K562 (cell line): ENCODE data around the gene ZNF484. TPM values are rescaled to one million over a fixed set of nuclear protein-coding genes. Genes with fewer than 3 reads are reported as not detected.

Source experiments
- BCL6 ChIP-seq: fragments of 250-450 bp; sonication (Bioruptor Pico); IDR thresholded peaks from 2 replicates; pipeline ENCODE4 v1.4.0; 2020
- BRD9 ChIP-seq: fragments of 450-650 bp; IDR thresholded peaks from 2 replicates; pipeline ENCODE4 v1.6.1; 2018; ENCODE audit warnings: low read depth; ENCODE audit not compliant: partially characterized antibody
- DIDO1 ChIP-seq: fragments of 450-650 bp; IDR thresholded peaks from 2 replicates; pipeline ENCODE4 v1.6.1; 2016; ENCODE audit warnings: low read depth, missing biosample characterization, missing genetic modification characterization
- DMBX1 ChIP-seq: fragments of 250-450 bp; sonication (Bioruptor Pico); IDR thresholded peaks from 2 replicates; pipeline ENCODE4 v1.8.0; 2022; ENCODE audit warnings: inconsistent platforms, mild to moderate bottlenecking, moderate library complexity, borderline replicate concordance
- DNMT1 ChIP-seq: fragments of 450-650 bp; IDR thresholded peaks from 2 replicates; pipeline ENCODE4 v1.6.1; 2016; ENCODE audit warnings: antibody characterized with exemption, mild to moderate bottlenecking
- E2F4 ChIP-seq: sonication (generic); formaldehyde crosslinking; IDR thresholded peaks from 2 replicates; pipeline ENCODE4 v1.8.0; 2022; ENCODE audit warnings: mild to moderate bottlenecking, low read depth, missing genetic modification reagents
- EGR1 ChIP-seq: fragments of 450-650 bp; conservative IDR thresholded peaks from 2 replicates; pipeline ENCODE4 v1.6.1; 2017; ENCODE audit warnings: mild to moderate bottlenecking
- FOXA1 ChIP-seq: fragments of 450-650 bp; IDR thresholded peaks from 2 replicates; pipeline ENCODE4 v1.6.1; 2016; ENCODE audit warnings: mild to moderate bottlenecking, borderline replicate concordance
- GTF3C2 ChIP-seq: IDR thresholded peaks from 3 replicates; pipeline ENCODE4 v1.6.1; 2011; ENCODE audit warnings: borderline replicate concordance, mild to moderate bottlenecking, moderate library complexity; ENCODE audit not compliant: insufficient read length; ENCODE audit errors: extremely low read depth
- MAFG ChIP-seq: fragments of 450-650 bp; conservative IDR thresholded peaks from 2 replicates; pipeline ENCODE4 v1.6.1; 2016; ENCODE audit warnings: missing genetic modification characterization, missing compliant biosample characterization
- MCM5 ChIP-seq: fragments of 450-650 bp; IDR thresholded peaks from 2 replicates; pipeline ENCODE4 v1.6.1; 2016; ENCODE audit warnings: low read depth
- NFIC ChIP-seq: fragments of 450-650 bp; IDR thresholded peaks from 2 replicates; pipeline ENCODE4 v1.6.1; 2017; ENCODE audit warnings: mild to moderate bottlenecking, inconsistent platforms
- RFX1 ChIP-seq: fragments of 450-650 bp; IDR thresholded peaks from 2 replicates; pipeline ENCODE4 v1.6.1; 2016; ENCODE audit warnings: mild to moderate bottlenecking, moderate library complexity
- SMAD3 ChIP-seq: fragments of 450-650 bp; formaldehyde crosslinking; conservative IDR thresholded peaks from 2 replicates; pipeline ENCODE4 v1.4.0; 2020; ENCODE audit warnings: mild to moderate bottlenecking
- TRIM25 ChIP-seq: fragments of 450-650 bp; IDR thresholded peaks from 2 replicates; pipeline ENCODE4 v1.7.0; 2016; ENCODE audit warnings: borderline replicate concordance
- U2AF1 ChIP-seq: fragments of 200-400 bp; formaldehyde crosslinking; optimal IDR thresholded peaks from 2 replicates; pipeline ENCODE3; 2017; ENCODE audit warnings: mild to moderate bottlenecking, low read depth, low read length, moderate library complexity
- ZNF592 ChIP-seq: fragments of 450-650 bp; IDR thresholded peaks from 2 replicates; pipeline ENCODE4 v1.6.1; 2017; ENCODE audit warnings: antibody characterized with exemption, mild to moderate bottlenecking
- ZNF778 ChIP-seq: fragments of 450-650 bp; formaldehyde crosslinking; IDR thresholded peaks from 2 replicates; pipeline ENCODE4 v1.4.0; 2020; ENCODE audit warnings: mild to moderate bottlenecking, moderate library complexity
- polyA plus RNA-seq, 8 experiments: library from polyadenylated mRNA; depleted of rRNA in 4 of 8; stranded (reverse) in 5 of 8; unstranded in 3 of 8; fragments of >200 nt; fragmentation: Nextera tagmentation in 2 of 8; fragmentation: Illumina TruSeq in 1 of 8; extraction: Ambion mirVana in 2 of 8; extraction: Trizol in 1 of 8; gene quantifications; 2 replicates each; pipeline versions ENCODE4 v1.2.1 to v1.2.3, GENCODE V29; 2011 to 2014; ENCODE audit warnings: inconsistent platforms in 1 of 8, missing spikeins in 1 of 8
- total RNA-seq, 7 experiments: library from RNA; depleted of rRNA in 6 of 7; stranded (reverse); fragments of >200 nt in 6 of 7; fragmentation: Illumina TruSeq in 2 of 7; extraction: Trizol in 2 of 7; gene quantifications; 2 replicates each; pipeline versions ENCODE4 v1.2.1 to v1.2.3, GENCODE V29; 2011 to 2021; ENCODE audit warnings: low replicate concordance in 1 of 7

The ZNF484 gene
- total and polyA plus RNA-seq, 9 of the 15 experiments (the other 6 are each of a cell fraction or from before 2014, with no cell fraction given): 1.1 to 5.8 (median 2.5) TPM

GRCh38 chr9:92877531-92878430, at the start of gene ZNF484 (continued):
- TF ChIP-seq E2F4 (CRISPR knock-in tag) (no peak), BCL6 (0 out of 2 replicates have a peak, but pooled peaks have one; percentile 50), TRIM25 (no peak), FOXA1 (no peak), SMAD3 (CRISPR knock-in tag) (no peak), DMBX1 (CRISPR knock-in tag) (peak; percentile 83; the same call in 1 of the 2 replicates), MAFG (peak; percentile 80), ZNF592 (no peak), GTF3C2 (no peak), BRD9 (peak; percentile 49), NFIC (peak; percentile 97), ZNF778 (CRISPR knock-in tag) (no peak), DIDO1 (peak; percentile 85), RFX1 (no peak), EGR1 (peak; percentile 77), DNMT1 (no peak), MCM5 (no peak), U2AF1 (no peak)
